Right atrium auricular region (tissue), 2 donors: ENCODE results near the gene PHLDA1. TPM values are rescaled to one million over a fixed set of nuclear protein-coding genes. Genes with fewer than 3 reads are reported as not detected.
"Not testable (repeated sequence)": the region's sequence is repeated elsewhere in the genome, so short reads cannot be mapped to it uniquely, and the experiment has no call there.

ENCODE experiments used
- DNase-seq: peaks from one replicate; pipeline ENCODE4 v3.0.0-alpha.2; 2019; ENCODE audit warnings: low spot score
- H3K27ac ChIP-seq, 2 donors: fragments of 200-600 bp; sonication (generic); 1 replicate in 1 of 2; 2 replicates in 1 of 2; pipeline ENCODE4 v1.5.1; 2016 to 2019
- H3K27me3 ChIP-seq, 2 donors: fragments of 200-600 bp; sonication (generic); one replicate each; pipeline versions ENCODE4 v1.5.1 to v1.6.0; 2017 to 2019
- H3K36me3 ChIP-seq: fragments of 200-600 bp; sonication (generic); one replicate; pipeline ENCODE4 v1.5.1; 2016
- H3K4me1 ChIP-seq, 2 donors: fragments of 200-600 bp; sonication (generic); one replicate each; pipeline versions ENCODE4 v1.5.1 to v1.6.0; 2017 to 2019
- H3K4me3 ChIP-seq, 2 donors: fragments of 200-600 bp; sonication (generic); 1 replicate in 1 of 2; 2 replicates in 1 of 2; pipeline ENCODE4 v1.5.1; 2017 to 2019; ENCODE audit warnings: mild to moderate bottlenecking in 1 of 2, moderate library complexity in 1 of 2
- H3K9me3 ChIP-seq, 2 donors: fragments of 200-600 bp; sonication (generic); one replicate each; pipeline ENCODE4 v1.5.1; 2019
- CTCF ChIP-seq, 2 donors: fragments of 200-600 bp; sonication (generic); IDR thresholded peaks; one replicate each; pipeline ENCODE4 v1.5.1; 2019; ENCODE audit warnings: antibody characterized with exemption in 2 of 2
- total RNA-seq, 2 donors: library from RNA; depleted of rRNA; stranded (reverse); fragments of >200 nt; gene quantifications; one replicate each; pipeline ENCODE4 v1.1.0, GENCODE V29; 2016

Gene PHLDA1
- total RNA-seq, 2 donors from 2014 or later, result 6.7 to 22.2 TPM

GRCh38 chr12:75984577-75985182 lies 46.9 kb downstream of the PHLDA1 start:
- Histone ChIP-seq H3K9me3 (peaks cover 0 to 7% of the 10 kb centered on the region in 2 donors), H3K27me3 (no peaks in the 10 kb centered on the region), H3K4me1 (peaks cover 0 to 22% of the 10 kb centered on the region in 2 donors), H3K4me3 (no peak overlapping the region), H3K27ac (no peak overlapping the region), H3K36me3 (no peaks in the 10 kb centered on the region)
- TF ChIP-seq CTCF (IDR thresholded peaks at IDR 0.05), result no peak
- DNase-seq, result no peak

- not testable (repeated sequence) for H3K36me3 ChIP-seq, DNase-seq, H3K9me3 ChIP-seq, H3K27ac ChIP-seq, H3K27me3 ChIP-seq, H3K4me3 ChIP-seq
- H3K4me1 ChIP-seq, result peaks cover 0 to 26% of the 10 kb centered on the region in 2 donors
Observed at GRCh38 chr12:75983851-75984250, 47.7 kb downstream of the PHLDA1 start.

- TF ChIP-seq CTCF (IDR thresholded peaks at IDR 0.05), result no peak
Observed at GRCh38 chr12:75982979-75983660, 48.5 kb downstream of the PHLDA1 start.

GRCh38 chr12:75982169-75982564 lies 49.4 kb downstream of the PHLDA1 start:
- H3K4me3 ChIP-seq, result no peak overlapping the region
- H3K27ac ChIP-seq, result peak overlapping the region; percentile 45 to 47
- H3K4me1 ChIP-seq, result peaks cover 0 to 40% of the 10 kb centered on the region in 2 donors
- H3K27me3 ChIP-seq, result no peaks in the 10 kb centered on the region
- no peaks in the 10 kb centered on the region for H3K36me3 ChIP-seq
- H3K9me3 ChIP-seq, result no peaks in the 10 kb centered on the region
- no peak for TF ChIP-seq CTCF (IDR thresholded peaks at IDR 0.05)
- no peak for DNase-seq

More at GRCh38 chr12:75982979-75983660, 48.5 kb downstream of the PHLDA1 start:
- H3K4me1 ChIP-seq, result peaks cover 0 to 33% of the 10 kb centered on the region in 2 donors
- no peaks in the 10 kb centered on the region for H3K27me3 ChIP-seq
- DNase-seq, result no peak
- peaks cover 0 to 5% of the 10 kb centered on the region in 2 donors for H3K9me3 ChIP-seq
- H3K4me3 ChIP-seq, result peak overlapping the region in 1 of 2 donors; percentile 31
- H3K27ac ChIP-seq, result peak overlapping the region; percentile 45 to 47
- no peaks in the 10 kb centered on the region for H3K36me3 ChIP-seq

- peak overlapping the region; percentile 9 to 30 for H3K27ac ChIP-seq
- H3K27me3 ChIP-seq, result no peaks in the 10 kb centered on the region
- H3K4me1 ChIP-seq, result peaks cover 0 to 40% of the 10 kb centered on the region in 2 donors
- no peak for TF ChIP-seq CTCF (IDR thresholded peaks at IDR 0.05)
- no peaks in the 10 kb centered on the region for H3K9me3 ChIP-seq
- H3K36me3 ChIP-seq, result no peaks in the 10 kb centered on the region
- H3K4me3 ChIP-seq, result no peak overlapping the region
- no peak for DNase-seq
Observed at GRCh38 chr12:75981247-75982168, 50.1 kb downstream of the PHLDA1 start.

GRCh38 chr12:75979181-75979580 lies 52.4 kb downstream of the PHLDA1 start:
- no peaks in the 10 kb centered on the region for H3K36me3 ChIP-seq
- no peak for TF ChIP-seq CTCF (IDR thresholded peaks at IDR 0.05)

More at GRCh38 chr12:75979181-75979580, 52.4 kb downstream of the PHLDA1 start:
- H3K9me3 ChIP-seq, result no peaks in the 10 kb centered on the region
- H3K4me3 ChIP-seq, result no peak overlapping the region
- H3K27ac ChIP-seq, result peak overlapping the region; percentile 69 to 78
- peaks cover 0 to 40% of the 10 kb centered on the region in 2 donors for H3K4me1 ChIP-seq
- no peak for DNase-seq
- no peaks in the 10 kb centered on the region for H3K27me3 ChIP-seq
